D341Med (cell line): ENCODE results near the gene LUC7L.
"Not testable (repeated sequence)": the region's sequence is repeated elsewhere in the genome, so short reads cannot be mapped to it uniquely, and the experiment has no call there.

Experiments
- DNase-seq: peaks from one replicate; pipeline ENCODE4 v3.0.0; 2012; ENCODE audit warnings: low spot score

Gene LUC7L

GRCh38 chr16:164827-165538 lies 64.3 kb downstream of the LUC7L start:
- DNase-seq, result peak; percentile 88

DNA sequence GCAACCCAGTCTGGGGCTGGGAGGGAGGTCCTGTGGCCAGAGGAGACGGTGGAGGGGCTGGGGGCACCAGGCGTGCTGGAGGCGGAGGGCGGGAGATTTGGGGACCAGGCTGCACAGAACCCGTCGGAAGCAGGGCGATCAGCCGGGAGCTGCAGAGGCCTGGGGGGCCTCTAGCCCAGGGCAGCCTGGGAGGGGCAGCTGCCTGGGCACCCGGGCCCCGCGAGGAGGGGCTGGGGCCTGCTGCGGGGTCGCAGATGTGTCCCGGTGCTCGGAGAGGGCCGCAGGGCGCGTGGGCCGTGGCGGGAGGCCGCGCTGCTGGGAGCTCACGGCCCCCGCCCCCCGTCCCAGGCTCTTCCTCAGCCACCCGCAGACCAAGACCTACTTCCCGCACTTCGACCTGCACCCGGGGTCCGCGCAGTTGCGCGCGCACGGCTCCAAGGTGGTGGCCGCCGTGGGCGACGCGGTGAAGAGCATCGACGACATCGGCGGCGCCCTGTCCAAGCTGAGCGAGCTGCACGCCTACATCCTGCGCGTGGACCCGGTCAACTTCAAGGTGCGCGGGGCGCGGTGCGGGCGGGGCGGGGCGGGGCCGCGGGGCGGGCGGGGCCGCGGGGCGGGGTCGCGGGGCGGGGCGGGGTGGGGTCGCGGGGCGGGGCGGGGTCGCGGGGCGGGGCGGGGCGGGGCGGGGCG lies 65.0 kb downstream of the LUC7L start:
- DNase-seq, result not testable (repeated sequence)

- not testable (repeated sequence) for DNase-seq
Measured at GRCh38 chr16:163696-164095, 65.6 kb downstream of the LUC7L start.

DNA sequence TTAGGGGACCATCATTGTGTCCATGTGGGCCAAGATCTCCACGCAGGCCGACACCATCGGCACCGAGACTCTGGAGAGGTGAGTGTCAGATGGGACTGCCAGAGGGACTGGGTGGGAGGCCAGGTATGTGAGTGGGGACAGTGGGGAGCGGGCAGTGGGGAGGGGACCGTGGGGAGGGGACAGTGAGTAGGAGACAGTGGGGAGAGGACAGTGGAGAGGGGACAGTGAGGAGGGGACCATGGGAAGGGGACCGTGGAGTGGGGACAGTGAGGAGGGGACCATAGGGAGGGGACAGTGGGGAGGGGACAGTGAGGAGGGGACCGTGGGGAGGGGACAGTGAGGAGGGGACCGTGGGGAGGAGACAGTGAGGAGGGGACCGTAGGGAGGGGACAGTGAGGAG lies 66.1 kb downstream of the LUC7L start:
- DNase-seq, result not testable (repeated sequence)

DNA sequence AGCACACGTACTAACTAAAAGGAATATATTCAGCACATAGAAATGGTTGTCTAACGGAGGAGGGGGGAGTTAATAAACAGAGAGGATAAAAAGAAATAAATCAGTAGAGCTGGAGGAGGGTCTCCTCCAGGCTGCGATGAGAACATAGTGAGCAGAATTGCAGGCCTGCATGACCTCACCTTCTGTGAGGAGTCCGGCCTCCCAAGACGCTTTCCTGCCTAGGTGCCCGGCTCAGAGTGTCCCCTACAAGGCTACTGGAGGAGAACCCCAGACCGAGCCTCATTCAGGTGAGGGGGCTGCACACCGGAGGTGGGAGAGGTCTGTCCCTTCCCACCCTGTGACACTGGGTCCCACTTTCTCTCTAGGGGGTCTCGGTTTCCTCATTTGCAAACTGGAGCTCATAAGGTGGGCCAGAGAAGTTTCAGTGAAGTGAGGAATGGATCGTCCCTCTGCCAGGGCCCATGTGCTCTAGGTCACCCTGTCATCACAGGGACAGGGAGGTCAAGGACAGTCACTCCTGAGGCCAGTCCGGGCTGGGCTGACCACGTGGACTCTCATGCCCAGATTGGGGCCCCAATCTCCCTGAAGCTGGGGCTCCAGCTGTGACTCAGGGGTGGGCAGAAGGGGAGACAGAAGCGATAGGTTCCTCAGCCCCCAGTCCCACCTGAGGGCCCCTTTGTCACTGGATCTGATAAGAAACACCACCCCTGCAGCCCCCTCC lies 66.8 kb downstream of the LUC7L start:
- no peak for DNase-seq

GRCh38 chr16:160691-161190 lies 68.5 kb downstream of the LUC7L start:
- DNase-seq, result no peak

DNA sequence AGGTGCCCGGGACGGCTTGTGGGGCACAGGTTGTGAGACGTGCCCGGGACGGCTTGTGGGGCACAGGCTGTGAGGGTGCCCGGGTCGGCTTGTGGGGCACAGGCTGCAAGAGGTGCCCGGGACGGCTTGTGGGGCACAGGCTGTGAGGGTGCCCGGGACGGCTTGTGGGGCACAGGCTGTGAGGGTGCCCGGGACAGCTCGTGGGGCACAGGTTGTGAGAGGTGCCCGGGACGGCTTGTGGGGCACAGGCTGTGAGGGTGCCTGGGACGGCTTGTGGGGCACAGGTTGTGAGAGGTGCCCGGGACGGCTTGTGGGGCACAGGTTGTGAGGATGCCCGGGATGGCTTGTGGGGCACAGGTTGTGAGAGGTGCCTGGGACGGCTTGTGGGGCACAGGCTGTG lies 69.0 kb downstream of the LUC7L start:
- not testable (repeated sequence) for DNase-seq

DNA sequence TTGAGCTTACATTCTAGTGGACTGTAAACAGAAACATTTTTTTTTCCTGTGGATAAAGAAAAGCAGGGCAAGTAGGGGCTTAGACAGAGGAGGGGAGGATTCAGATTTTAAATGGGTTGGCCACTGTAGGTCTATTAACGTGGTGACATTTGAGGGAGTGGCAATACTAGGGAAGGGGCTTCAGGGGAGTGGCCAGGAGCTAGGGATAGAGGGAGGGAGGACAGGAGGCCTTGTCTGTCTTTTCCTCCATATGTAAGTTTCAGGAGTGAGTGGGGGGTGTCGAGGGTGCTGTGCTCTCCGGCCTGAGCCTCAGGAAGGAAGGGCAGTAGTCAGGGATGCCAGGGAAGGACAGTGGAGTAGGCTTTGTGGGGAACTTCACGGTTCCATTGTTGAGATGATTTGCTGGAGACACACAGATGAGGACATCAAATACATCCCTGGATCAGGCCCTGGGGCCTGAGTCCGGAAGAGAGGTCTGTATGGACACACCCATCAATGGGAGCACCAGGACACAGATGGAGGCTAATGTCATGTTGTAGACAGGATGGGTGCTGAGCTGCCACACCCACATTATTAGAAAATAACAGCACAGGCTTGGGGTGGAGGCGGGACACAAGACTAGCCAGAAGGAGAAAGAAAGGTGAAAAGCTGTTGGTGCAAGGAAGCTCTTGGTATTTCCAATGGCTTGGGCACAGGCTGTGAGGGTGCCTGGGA lies 70.0 kb downstream of the LUC7L start:
- DNase-seq, result no peak

DNA sequence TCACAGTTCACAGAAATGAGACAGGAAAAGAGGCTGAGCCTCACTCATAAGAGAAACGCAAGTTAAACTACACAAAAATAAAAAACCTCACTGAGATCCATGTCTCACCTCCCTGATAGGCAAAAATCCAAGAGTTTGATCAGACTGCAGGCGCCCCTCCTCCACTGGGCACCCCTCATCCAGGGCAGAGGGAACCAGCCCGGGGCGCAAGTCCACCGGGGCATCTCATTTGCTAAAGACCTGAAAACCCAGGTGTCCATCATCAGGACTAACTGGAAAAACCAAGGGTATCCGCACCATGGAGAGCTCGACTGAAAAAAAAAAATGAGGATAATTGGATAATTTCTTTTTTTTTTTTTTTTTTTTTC lies 74.2 kb downstream of the LUC7L start:
- no peak for DNase-seq

GRCh38 chr16:154217-155030 lies 74.8 kb downstream of the LUC7L start:
- DNase-seq, result peak; percentile 68

DNA sequence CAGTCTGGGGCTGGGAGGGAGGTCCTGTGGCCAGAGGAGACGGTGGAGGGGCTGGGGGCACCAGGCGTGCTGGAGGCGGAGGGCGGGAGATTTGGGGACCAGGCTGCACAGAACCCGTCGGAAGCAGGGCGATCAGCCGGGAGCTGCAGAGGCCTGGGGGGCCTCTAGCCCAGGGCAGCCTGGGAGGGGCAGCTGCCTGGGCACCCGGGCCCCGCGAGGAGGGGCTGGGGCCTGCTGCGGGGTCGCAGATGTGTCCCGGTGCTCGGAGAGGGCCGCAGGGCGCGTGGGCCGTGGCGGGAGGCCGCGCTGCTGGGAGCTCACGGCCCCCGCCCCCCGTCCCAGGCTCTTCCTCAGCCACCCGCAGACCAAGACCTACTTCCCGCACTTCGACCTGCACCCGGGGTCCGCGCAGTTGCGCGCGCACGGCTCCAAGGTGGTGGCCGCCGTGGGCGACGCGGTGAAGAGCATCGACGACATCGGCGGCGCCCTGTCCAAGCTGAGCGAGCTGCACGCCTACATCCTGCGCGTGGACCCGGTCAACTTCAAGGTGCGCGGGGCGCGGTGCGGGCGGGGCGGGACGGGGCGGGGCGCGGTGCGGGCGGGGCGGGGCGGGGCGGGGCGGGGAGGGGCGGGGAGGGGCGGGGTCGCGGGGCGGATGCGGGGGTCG lies 75.6 kb downstream of the LUC7L start:
- DNase-seq, result not testable (repeated sequence)

- not testable (repeated sequence) for DNase-seq
Measured at GRCh38 chr16:153129-153521, 76.1 kb downstream of the LUC7L start.

DNA sequence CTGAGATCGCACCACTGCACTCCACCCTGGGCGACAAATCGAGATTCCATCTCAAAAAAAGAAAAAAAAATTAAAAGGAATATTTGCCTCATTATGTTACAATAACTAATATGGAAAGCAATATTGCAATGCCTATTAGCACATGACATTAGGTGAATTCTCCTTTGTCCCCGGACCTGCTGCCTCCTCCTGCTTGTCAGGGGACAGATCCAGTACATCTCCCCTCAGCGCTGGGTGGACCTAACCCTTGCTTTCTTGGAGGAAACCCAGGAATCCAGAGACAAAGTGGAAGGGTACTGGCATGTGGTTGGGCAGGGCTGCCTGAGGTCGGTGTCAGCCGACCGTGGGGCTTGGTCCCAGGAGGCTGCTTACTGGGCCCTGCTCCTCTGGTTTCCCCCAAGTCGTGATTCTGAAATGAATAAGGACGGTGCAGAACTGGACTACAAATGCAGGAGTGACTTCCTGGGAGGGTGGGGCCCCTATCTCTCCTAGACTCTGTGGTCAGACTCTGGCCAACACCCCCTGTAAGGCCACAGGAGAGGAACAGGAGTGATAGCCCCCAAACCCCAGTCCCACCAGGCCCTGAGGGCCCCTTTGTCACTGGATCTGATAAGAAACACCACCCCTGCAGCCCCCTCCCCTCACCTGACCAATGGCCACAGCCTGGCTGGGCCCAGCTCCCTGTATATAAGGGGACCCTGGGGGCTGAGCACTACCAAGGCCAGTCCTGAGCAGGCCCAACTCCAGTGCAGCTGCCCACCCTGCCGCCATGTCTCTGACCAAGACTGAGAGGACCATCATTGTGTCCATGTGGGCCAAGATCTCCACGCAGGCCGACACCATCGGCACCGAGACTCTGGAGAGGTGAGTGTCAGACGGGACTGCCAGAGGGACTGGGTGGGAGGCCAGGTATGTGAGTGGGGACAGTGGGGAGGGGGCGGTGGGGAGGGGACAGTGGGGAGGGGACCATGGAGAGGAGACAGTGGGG lies 76.8 kb downstream of the LUC7L start, which contains the start of gene HBZ:
Gene HBZ (plus strand): TSS at position 504 of the 988 bp plus-strand sequence. CDS start 266 bp downstream, at position 770.
- DNase-seq, result no peak

DNA sequence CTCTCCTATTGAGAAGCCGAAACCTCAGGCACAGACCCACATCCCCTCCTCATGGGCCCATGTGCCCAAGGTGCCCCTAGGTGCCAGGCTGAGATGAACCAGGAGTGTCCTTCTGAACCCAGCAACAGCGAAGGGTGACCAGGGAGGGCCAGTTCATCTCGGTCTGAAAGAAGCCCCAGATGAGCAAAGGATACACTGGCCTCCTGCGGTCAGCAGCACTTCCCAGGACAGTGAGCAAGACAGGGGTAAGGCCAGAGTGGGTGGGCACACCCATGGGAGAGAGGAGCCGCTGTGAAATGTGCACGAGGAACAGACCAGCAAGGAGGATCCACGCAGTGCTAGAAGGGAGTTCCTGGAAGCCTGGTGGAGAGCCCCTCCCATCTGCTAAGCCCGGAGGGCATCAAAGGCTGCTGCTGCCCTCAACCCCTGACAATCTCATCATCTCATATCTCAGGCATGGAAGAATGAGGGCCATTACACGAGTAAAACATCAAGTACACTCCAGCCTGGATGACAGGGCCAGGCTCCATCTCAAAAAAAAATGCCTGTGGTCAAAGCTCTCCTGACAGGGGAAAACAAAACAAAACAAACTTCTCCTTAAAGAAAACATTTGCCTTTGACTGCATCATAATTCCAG lies 80.1 kb downstream of the LUC7L start:
- no peak for DNase-seq

- DNase-seq, result no peak
Measured at GRCh38 chr16:146646-147045, 82.6 kb downstream of the LUC7L start.

GRCh38 chr16:144797-145252 lies 84.4 kb downstream of the LUC7L start:
- no peak for DNase-seq

DNA sequence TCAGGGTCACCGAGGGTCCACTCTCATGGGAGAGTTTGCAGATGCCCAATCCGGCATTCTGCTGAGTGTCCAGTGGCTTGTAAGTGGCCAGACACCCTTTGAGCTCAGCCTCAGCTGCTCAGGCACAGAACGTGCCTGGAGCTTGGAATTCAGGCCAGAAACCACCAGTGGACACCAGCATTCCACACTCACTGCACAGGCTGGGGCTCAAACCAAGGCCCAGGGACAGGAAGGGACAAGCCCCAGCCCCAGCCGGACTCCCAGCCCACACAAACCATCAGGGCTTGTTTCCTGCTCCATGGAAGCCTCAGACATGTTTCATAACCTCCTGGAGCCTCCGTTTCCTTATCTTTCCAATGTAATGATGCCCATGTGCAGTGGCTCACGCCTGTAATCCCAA lies 85.8 kb downstream of the LUC7L start:
- DNase-seq, result no peak

DNA sequence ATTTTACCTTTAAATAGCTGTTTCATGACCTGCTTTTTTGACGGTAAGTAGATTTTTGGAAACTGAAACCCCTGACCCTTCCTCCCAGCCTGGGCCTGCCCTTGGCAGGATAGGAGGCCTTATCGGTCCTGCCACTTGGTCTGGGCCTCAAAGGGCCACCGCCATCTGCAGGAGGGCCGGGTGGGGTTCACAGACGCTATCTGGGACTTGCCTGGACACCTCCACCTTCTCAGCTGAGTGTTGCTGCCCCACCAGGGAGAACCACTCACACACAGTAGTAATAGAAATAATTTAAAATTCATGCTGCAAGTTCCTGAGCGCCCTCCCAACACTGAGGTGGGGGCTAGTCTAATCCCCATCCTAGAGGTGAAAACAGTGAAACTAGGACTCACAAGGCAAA lies 86.2 kb downstream of the LUC7L start:
- DNase-seq, result no peak
